ENCODE data around the gene TMEM54.

The TMEM54 gene

DNA sequence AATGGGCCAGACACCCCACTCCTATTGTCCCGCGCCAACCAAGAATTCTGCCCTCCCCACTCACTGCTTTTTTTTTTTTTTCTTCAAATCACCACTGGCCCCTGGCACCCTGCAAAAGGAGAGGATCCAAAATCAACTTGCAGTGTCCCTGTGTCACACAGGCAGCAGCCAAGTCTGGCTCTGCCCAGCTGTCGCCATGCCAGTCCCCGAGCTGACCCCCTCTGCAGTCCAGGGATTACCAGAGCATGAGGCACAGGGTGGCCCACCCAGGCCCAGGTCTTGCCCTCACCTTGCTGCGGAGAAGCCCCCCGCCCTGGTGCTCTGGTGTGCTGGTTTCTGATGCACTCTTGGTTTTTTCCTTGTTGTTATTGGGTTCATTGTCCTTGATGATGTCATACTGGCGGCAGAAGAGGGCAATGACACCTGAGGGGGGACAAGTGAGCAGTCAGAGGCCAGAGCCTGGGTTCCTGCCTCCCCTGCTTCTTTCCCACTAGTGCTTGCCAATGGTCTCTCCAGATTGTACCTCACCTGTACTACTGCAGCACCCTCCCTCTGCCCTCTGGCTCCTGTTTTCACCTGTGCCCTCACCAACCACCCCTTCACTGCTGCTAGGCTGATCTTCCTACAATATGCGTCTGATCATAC, 36.7 kb downstream of the TMEM54 start:
- no peak for DNase-seq (ENCODE audit: low read depth in 2 of 3, low spot score in 2 of 3)

DNA sequence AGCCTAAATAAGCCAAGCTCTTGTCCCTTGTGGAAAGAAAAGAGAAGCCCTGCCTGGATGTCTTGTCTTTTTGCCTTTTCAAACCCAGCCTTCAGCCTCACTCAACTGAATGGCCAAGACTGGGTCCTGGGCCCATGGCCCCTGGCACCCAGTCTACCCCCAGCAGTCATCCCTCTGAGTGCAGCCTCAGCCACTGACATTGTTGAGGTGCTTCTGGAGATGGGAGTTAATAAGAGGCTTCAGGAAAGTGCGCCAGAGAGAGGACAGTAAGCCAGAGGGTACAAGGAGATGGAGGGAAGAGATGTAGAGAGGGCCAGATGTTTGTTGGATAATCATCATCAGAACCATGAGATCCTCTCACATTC, 37.3 kb downstream of the TMEM54 start:
- DNase-seq (ENCODE audit: low read depth in 2 of 3, low spot score in 2 of 3), result no peak

DNA sequence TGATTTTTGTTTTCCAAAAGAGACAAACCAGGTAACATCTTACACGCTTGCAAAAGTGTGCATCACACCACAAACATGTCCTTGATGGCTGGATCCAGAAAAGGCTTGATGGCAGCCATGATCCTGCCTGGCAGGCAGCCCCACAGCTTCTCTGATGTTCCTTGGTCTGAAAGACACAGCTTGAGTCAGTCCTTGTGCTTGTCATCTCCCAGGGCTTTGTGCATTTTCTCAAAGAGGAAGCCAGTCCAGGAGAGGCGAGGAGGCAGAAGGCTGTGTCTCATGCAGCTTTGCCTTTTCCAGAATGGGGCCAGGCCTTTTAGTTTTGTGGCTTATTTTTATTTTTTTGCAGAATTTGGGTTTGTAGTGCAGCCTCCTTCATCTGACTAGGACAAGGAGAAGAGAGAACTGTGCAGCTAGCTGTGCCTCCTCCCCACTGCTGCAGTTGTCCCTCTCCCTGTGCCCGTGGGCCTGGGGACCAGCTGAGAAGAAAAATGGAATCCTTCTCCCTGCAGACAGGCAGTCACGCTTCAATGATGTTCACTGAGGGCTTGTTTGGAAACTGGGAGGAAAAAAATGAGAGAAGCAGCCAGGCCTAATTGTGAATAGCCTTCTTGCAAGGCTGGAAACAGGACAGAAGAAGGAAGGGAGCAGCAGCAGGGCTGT, 37.8 kb downstream of the TMEM54 start:
- DNase-seq (ENCODE audit: low read depth in 2 of 3, low spot score in 2 of 3), result no peak

DNA sequence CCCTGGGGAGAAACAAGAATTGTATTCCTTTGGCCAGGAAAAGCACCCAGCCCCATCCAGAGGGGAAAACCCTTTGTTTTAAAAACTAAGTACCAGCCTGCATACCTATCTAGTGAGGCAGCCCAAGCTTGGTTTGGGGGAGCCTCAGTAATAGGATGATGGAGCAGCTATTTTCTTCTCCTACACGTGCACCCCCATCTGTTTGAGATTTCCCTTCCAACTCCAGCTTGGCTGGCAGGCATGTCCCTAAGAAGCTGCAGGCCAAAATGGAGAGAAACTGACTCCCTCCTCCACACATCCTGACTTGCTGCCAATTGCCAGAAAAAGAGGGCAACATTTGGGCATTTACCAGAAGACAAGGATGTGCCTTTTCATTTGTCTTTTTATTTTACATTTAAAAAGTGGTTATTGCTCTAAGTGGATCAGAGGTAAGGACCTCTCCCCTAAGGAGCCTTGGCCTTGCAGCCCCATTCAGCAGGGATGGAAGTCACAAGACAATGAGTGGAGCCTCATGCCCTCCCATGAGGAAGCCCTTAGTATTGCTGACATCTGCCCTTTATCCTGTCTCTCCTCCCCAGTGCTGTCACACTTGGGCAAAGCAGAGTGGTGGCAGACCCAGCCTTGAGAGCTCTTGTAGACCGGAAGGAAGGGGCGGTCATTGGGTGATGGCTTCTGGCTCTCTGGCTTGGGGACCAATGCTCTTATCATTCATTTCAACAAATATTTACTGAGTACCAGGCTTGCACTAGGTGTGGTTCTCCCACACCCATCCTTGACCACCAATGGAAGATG, 39.1 kb downstream of the TMEM54 start:
- DNase-seq (ENCODE audit: low read depth in 2 of 3, low spot score in 2 of 3), result no peak

DNA sequence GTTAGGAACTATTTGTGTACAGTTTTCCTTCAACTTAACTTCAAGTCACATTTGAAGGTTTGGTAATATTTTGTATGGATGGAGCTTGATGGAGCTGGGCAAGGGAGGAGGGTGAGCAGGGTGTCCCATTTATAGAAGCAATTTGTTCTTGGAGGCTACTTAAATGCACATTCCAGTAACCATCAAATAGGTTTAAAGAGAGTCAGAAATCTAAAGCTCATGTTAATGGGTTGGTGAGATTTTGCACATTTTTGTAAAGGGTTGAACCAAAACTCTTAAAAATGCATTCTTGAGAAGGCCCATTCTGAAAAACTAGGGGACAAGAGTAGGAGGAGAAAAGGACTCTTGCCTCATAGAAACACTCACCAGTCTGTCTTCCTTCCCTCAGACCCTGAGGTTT, 40.6 kb downstream of the TMEM54 start:
- DNase-seq (ENCODE audit: low read depth in 2 of 3, low spot score in 2 of 3), result no peak

DNA sequence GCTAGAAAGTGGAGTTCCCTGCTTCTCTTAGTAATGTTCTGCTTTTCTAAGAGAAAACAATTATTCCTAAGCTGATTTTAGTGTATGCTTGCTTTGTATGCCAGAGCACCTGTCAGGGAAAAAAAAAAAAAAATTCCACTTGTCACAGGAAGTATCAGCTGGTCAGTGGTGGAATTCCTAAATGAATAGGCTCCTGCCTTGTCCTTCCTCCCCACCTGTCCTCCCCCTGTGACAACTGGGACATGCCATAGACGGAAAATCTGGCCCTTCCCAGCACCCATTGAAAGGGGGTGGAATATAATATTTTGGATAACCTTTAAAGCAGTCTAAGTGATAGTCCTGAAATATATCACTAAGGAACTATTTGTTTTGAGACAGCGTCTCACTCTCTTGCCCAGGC, 41.3 kb downstream of the TMEM54 start:
- DNase-seq (ENCODE audit: low read depth in 2 of 3, low spot score in 2 of 3), result no peak

DNA sequence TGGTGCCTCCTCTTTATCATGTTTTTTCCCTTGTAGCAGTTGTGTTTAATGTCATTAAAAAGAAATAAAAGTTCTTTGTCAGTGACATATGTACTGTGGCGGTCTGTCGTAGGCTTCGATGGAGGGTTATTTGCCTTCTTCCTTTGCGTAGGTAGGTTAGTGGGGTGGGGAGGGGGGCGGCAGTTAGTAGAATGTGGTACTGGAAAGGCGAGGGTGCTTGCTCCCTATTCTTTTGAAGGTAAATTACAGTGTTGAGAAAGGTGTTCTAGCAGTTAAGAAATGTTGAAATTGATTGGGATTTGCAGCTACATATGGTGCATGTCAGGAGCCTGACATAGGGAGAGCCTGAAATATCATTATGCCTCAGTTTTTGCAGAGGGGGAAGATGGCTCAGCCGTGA, 42.4 kb downstream of the TMEM54 start:
- no peak for DNase-seq (ENCODE audit: low read depth in 2 of 3, low spot score in 2 of 3)

DNA sequence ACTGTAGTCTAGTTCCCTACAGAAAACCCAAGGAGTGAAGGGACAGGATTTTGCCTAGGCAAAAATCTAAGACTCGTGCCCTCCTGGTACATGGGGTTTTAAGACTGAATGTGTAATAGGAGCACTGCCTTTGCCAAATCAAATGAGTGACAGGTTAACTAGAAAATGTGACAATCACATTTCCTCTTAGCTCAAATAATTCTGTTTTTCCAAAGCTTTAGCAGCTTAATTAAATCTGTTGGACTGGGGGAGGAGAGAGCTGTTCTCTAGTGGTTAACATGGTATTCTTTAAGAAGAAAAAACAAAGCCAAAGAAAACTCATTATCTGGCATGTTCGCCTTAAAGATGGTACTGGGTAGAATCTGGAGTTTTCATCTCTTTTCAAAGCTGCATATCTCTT, 43.1 kb downstream of the TMEM54 start:
- no peak for DNase-seq (ENCODE audit: low read depth in 2 of 3, low spot score in 2 of 3)

DNA sequence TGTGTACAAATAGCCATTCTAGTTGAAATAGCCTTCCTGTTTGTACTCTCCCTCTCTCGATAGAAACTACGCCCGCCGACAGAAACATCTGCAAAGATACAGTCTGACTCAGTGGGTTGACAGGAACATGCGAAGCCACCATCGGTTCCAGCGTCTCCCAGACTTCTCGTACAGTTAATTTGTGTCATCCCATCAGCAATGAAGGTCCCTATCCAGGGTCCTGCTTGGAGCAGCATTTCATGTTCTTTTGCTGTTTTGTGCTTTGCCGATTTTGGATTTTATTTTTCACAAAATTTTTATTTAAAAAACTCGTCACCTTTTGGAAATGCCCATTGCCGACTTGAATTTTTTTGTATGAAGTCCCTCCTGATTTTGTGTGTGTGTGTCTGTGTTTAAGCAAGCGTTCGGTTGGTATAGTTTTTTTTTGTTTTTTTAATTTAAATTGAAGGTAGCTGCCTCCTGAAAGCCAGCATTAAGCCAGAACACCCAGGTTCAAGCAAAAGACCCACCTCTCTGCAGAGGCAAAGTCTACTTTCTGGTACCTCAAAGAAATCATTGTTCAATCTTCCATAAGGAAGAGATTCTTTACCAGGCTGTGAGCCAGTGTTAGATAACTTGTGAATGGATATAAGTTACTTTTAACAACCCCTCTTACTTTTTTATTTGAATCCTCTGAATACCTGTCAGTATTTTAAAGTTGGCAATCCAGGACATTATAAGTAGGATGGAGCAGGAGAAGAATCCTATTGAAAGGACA, 45.1 kb downstream of the TMEM54 start:
- no peak for DNase-seq (ENCODE audit: low read depth in 2 of 3, low spot score in 2 of 3)

DNA sequence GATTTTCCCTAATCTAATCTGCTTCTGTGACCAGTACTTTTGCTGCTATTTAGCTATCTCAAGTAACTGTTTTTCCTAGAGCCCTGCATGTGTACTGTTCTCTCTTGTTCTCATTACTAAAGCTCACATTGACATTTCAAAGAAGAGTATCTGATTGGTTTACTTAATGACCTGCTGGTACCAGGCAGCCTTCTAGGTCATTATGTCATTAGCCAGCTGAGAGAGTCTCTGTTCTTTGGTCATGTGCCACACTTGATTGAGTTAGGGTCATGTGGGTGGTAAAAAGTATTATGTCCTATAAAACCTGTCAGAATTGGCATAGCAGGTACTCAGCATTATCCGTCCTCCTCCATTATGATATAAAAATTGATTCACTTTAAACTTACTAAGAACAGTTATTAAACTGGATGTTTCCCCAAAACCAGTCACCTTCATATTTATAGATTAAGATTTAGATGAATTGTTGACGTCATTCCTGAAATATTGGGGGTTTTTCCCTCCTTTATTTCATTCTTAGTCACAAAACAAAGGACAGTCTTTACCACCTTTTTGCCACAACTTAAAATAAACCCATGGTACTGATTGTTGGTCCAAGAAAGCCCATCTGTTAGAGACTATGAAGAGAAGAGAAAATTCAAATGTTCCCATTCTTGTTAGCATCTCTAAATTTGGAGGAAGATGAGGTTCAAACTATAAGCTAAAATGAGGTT, 52.7 kb downstream of the TMEM54 start:
- no peak for DNase-seq (ENCODE audit: low read depth in 2 of 3, low spot score in 2 of 3)

Data from activated CD8-positive, alpha-beta memory T cell treated with anti-CD3 and anti-CD28 coated beads for 48 hours (primary cell).